Mesangial cell (primary cell): ENCODE data around the gene C14orf180. TPM values are rescaled to one million over a fixed set of nuclear protein-coding genes. Genes with fewer than 3 reads are reported as not detected.

Source experiments
- total RNA-seq: library from RNA; depleted of rRNA; stranded (reverse); fragments of >200 nt; gene quantifications from 2 replicates; pipeline ENCODE4 v1.2.3, GENCODE V29; 2015

The C14orf180 gene
- total RNA-seq: not detected in 2 replicates

GRCh38 chr14:104579507-104579906, at the start of gene C14orf180:
TSS of gene C14orf180 (plus strand) at chr14:104579764. CDS start at chr14:104586431, 6,667 bp downstream.

DNA sequence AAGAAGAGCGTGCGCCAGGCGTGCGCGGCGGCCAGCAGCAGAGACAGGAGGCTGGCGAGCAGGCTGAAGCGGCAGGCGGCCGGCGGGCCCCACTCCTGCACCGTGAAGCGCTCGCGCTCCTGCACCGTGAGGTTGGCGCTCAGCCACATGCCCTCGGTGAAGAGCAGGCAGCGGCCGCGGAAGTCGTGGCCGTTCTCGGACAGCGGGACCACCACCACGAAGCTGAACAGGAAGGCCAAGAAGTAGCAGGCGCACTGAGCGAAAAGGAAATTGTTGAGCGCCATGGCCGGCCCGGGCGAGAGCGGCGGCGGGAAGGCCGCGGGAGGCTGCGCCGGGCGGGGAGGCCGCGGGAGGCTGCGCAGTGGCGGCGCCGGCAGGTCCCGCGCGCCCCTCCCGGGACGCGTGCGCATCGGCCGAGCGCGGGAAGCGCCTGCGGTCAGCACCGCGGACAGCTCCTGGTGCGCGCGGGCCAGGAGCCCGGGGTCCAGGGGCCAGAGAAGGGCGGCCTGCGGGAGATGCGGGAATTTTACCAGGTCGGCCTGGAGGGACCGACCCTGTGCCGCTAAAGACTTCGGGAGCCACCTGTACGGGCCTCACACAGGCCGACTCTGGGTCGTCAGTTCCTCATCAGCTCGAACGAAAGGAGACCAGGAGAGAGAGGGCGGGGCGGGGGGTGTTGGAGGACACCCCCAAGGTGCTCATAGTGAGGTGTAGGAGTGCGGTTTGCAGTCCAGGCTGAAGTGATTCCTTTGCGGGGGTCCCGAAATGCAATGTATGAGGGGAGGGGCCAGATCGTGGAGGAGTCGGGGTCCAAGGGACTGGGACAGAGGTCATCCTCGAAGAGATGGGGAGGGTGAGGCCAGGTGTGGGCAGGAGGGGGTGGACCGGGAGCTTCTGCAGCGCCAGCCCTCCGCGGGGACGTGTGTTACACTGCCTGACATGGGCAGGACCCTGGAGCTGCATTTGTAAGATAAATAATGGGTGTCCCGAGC, 25.2 kb downstream of the C14orf180 start, which contains the start of gene TMEM179:
TSS of gene TMEM179 (minus strand) at position 315 of the 992 bp plus-strand sequence. CDS start at position 284, 31 bp downstream.

Other genes with a start within 250 kb of the C14orf180 start
- gene TMEM179, start 25.0 kb downstream of the C14orf180 start, total RNA-seq: 0.33 TPM in 1 of 2 replicates, not detected in the other
- gene INF2, start 109.9 kb downstream of the C14orf180 start, total RNA-seq: 135 and 165 TPM in 2 replicates
- 0.16 and 3.8 TPM in 2 replicates for gene ADSS1, start 144.5 kb downstream of the C14orf180 start, total RNA-seq
- gene SIVA1, start 173.4 kb downstream of the C14orf180 start, total RNA-seq: 117 and 265 TPM in 2 replicates
- gene AKT1, start 216.0 kb downstream of the C14orf180 start, total RNA-seq: 121 and 181 TPM in 2 replicates
- 2.8 and 12.7 TPM in 2 replicates for gene ZBTB42, start 221.3 kb downstream of the C14orf180 start, total RNA-seq